Ramos (cell line): ENCODE measurements around the gene ETFB.

ENCODE experiments used
- in situ Hi-C: fragments of 300-500 bp; cut with MboI; formaldehyde crosslinking; loops from one replicate; pipeline ENCODE4 v1.14.3; 2022; ENCODE audit warnings: low sequenced_read_pairs; ENCODE audit not compliant: unreplicated experiment

ETFB gene

DNA sequence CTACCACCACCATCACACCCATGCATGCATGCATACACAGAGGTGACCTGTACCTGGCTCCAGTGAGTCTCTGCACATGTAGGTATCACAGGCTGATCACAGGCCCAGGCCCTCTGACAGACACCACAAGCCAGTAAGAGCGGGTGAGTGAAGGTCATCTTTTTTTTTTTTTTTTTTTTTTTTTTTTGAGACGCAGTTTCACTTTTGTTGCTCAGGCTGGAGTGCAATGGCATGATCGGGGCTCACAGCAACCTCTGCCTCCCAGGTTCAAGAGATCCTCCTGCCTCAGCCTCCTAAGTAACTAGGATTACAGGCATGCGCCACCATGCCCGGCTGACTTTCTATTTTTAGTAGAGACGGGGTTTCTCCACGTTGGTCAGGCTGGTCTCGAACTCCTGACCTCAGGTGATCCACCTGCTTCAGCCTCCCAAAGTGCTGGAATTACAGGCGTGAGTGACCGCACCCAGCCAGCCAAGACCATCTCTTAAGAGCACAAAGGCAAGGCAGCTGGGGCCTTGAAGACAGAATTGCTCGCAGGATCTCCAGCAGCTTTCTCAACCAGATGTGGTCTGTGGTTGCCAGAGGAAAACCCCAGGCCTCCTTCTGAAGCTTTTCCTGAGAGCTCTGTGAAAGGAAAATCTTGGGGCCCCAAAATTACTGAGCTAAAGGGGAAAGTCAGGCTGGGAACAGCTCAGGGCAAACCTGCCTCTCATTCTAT is 9.5 kb upstream of the ETFB start:
- in situ Hi-C loops = no loop called here

DNA sequence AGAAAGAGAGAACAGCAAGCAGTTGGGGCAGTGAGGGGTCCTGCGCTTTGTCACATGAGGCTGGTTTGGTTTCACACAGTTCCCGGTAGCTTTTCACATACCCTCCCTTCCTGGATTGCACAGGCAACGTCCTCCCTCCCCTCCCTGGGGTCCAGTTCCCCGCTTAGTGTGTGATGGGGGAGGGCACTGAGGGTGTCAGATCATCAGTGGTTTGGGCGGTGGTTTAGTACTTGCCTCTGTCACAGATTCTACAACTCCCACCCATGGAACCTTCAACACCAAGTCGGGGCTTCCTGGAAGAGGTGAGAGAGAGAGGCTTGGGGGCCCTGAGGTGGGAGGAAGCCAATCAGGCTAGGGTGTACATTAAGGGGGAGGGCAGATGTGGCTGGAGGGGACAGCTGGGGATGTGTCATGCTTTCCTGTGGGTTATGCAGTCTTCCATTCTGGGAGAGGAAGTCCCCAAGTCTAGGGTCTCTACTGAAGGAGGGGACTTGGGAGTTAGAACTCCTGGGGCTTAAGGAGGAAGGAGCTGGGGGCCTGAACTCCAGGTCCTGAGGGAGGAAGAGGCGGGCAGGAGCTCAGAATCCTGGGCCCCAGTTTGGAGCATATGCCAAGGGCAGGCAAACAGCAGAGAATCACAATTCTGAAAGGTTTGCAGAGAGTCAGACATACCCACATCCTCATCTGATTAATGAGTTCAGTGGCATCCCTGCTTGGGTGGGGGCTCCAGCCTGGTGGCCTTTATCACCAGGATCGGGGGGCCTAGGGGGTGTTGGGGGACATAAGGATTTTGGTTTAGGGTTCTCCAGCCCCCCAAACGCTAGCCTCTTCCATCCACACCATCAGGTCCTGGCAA is 6.7 kb upstream of the ETFB start, which contains the start of gene NKG7:
NKG7 (minus strand) TSS at position 6 of the 856 bp plus-strand sequence. CDS start 119 bp downstream, outside the sequence.
- in situ Hi-C loops = no loop called here

DNA sequence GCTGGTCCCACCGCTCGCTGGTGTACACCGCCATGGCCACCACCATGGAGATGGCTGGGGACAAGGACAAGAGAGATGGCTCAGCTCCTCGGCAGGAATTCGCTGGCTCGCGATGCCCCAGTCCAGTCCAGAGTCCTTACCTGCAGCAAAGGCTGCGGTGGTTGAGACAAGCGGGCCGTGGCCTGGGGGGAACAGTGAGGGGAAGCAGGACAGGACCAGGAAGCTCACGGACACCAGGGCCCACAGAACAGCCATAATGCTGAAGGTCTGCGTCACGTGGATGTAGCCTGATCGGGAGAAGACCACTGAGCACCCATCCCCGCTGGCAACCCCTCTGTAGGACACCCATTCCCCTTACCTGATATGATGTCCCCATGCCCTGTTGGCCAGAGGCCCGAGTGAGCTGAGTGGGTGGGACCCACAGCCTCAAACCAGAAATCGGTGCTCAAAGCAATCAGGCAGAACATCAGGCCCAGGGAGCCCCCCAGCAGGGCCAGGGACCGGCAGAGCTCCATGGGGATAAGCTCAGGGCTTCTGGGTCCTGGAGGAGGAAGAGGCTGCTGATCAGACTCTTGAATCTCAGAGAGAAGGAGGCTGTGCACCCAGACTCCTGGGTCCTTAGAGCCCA is 5.9 kb upstream of the ETFB start:
- in situ Hi-C loops = no loop called here

DNA sequence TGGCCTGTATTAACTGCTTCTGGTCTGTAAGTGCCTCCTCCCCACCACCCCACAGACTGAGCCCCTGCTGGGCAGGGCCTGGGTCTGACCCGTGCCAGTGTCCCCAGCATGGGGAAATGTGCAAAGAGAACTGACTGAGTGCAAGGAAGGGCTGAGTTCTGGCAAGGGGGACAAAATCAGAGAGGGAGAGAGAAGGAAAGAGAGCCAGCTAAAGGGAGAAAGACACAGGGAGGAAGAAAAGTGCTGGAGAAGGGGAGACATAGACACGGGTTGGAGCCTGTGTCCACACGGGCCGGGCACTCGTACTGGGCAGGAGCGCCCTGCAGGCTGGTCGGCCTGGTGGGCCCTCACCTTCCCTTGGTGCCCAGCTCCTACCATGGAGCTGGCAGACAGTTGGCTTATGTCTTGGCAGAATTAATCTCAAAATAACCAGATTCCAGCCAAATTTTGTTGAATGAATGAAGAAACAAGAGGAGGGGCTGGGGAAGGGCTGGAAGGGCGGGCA is 5.0 kb upstream of the ETFB start:
- in situ Hi-C loops = no loop called here

DNA sequence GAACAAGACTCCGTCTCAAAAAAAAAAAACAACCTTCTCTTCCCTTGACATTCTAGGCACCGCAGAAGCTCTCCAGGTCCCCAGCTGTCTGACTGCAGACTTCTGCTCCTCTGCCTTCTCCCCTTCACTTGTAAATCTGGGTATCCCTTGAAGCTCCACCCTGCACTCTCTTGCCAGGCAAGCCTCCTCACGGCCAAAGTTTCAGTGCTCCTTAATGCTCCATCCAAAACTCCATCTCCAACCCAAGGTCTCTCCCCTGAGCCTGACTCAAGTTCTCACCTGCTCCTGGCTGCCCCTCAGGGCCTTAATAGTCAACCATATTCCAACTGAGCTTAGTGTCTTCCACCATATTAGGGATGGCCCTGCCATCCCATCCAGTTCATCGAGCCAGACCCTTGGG is 4.0 kb upstream of the ETFB start:
- in situ Hi-C loops = no loop called here

DNA sequence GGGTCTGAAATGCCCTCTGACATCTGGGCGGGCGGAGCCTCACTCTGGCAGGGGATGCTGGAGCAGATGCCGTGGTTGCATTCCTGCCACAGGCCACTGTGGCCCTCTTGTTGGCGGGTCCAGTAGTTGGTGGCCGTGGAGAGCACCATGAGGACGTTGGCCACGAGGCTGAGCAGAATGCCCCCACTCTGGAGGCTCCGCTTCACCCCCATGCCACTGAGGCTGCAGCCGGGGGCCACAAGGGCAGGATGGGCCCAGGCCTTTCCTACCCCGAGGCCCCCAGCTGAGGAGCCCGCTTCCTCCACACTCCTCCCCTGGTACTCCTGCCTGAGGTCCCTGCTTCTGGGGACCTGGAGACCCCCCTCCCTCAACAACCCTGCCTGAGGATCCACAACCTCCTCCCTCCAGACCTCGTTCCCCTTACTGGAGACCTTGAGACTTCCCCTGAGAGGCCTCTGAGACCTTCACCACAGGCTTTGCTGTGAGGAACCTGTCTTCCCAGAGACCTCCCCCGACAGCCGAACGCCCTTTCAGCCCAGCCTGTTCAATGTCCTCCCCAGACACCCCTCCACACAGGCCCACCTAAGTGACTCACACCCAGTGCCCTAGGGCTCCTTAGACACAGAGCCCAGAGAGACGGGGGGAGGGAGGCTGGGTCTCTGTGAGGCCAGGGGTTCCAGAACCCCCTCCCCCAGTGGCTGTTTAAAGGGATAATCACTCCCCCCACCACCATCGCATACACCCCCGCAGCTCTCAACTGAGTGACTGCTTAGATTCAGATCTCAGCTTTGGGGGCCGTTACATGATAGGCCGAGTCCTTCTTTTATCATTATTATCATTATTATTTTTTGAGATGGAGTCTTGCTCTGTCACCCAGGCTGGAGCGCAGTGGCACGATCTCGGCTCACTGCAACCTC is 2.4 kb upstream of the ETFB start, which contains the start of gene CLDND2:
CLDND2 (minus strand) TSS at position 638 of the 917 bp plus-strand sequence; CDS start at position 212, 426 bp downstream.
- in situ Hi-C loops = no loop called here

DNA sequence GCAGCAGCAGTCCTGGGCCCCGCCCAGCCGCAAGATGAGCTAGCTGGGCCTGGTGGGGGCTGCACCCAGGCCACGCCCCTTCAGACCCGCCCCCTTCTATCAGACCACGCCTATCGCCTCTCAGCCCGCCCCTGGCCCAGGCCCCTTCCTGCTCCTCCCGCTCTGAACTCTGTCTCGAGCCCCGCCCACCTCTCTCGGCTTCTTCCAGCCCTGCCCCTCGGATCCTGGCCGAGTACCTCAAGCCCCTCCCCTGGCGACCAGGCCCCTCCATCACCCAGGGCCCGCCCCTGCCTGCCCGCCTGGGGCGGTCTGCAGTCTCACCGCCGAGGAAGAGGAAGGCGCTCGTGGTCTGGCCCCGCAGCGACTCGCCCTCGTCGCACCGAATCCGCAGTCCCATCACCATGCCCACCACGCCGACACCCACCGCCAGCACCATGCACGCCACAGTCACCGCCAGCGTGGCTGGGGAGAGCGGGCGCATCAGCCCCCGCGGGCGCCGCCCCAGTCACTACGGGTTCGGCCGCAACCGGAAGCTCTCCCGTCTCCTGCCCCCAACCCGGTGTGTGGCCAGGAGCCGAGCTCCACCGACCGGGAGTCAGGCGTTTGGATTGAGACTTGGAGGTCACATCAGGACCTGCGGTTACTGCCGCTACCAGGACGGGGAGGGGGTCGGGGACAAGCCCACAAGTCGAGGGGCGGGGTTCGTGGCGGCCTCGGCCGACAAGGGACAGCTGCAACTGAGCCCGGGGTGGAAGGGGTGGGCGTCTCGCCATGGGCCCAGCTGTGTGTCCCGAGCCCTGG is 1.6 kb upstream of the ETFB start:
- in situ Hi-C loops = no loop called here

DNA sequence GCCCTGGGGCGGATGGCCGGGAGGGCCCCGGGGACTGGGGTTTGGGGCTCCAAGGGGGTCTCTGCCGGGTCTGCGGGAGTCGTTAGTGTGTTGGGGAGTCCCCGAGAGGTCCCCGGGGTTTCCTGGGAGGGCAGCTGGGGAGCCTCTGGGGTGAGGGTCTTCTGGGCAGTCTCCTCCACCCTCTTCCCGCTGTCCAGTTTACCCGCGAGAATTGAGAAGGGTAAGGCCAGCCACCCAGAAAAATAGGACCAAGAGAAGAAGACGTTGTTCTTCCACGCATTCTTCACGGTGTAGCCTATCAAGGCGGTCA is 1.0 kb upstream of the ETFB start:
- in situ Hi-C loops = no loop called here

DNA sequence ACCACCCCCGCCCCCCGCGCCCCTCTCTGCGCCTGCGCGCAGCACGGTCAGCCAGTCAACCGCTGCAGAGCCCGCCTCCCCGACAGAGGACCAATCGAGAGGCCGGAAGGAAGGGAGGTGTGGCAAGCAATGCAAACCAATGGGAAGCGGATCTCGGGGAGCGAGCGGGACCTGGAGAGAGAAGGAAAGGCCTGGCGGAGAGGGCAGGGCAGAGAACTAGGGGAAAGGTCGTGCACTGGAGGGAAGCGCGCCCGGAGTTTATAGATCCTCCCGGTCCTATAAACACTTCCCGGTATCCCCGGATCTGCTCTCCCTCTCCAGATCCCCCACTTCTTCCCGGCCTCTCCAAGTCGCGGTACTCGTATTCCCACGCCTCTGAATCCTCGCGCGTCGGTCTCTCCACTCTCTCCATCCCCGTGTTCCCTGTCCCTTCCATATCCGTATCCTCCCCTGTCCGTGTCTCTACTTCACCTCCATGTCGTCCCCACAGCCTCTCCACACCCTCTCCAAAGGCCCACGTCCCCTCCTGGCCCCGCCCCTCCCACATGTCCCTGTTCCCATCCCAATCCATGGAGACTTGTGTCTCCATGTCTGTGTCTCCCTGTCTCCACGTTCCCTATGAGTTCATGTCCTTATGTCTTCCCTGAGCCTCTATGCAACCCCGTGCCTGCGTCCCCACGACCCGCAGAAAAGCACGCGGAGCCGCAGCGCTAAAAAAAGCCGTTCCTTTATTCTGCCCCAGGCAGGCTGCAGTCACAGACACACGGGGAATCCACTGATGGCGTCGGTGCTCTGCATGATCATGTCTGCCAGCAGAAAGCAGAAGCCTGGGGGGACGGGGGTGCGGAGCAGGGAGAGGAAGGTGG is 434 bp upstream of the ETFB start:
- in situ Hi-C loops = no loop called here

DNA sequence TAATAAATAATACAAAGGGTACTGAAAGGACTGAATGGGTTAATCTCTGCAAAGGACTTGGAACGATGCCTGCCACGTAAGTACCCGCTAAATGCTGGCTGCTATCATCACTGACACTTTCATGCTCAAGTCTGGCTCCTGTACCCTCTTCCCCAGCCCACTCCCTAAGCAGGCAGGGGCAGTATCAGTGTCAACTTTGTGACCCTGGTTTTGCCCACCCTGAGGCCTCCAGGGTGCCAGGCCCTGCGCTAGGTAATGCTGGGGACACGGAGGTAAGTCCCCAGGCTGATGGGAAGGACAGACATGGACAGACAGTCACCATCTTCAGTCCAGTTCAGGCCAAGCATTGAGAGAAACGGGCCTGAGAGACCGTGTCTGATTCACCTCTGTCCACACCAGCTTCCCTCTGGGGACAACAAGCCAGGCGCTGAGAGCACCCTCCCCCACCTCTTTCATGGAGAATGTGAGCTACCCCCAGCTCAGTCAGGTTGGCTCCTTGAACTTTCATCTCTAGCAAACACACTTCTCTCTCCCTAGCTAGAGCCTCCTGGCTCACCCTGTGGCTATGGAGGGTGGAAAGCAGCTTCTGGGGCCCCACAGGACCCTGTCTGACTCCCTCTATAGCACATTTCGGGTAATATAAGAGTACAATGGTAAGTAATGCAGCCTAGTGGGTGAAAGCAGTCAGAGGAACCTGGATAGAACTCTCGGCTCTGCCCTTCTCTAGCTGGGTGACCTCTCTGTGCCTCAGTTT is 800 bp downstream of the ETFB start:
- in situ Hi-C loops = no loop called here

DNA sequence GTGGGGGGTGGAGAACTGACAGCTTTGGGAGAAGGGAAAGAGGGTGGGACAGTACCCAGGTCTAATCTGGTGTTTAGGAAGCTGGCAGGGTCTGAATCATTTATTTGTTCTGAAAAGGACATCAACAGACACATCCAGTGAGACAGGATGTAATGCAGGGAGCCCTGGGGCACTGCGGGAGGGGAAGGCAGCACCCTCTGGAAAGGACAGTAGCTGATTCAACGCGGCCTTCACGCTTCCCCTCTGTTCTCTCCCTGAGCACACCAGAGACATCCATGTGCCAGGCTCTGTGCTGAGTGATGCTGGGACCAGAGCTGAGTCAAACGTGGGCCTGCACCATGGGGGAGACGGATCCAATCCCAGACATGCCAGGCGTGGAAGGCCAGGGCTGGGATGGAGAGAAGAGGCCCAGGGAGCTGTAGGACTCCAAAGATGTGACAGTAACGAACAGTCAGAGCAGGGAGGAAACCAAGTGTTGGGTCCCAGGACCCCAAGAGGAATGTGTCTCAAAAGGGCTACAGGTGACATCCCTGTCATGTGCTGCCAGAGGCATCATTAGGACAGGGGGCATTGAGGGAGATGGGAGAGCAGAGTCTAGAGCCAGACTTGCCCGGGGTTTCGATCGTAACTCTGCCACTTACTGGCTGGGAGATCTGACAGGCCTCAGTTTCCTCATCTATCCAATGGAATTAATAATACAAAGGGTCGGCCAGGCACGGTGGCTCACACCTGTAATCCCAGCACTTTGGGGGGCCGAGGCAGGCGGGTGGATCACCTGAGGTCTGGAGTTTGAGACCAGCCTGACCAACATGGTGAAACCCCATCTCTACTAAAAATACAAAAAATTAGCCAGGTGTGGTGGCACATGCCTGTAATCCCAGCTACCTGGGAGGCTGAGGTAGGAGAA is 1.7 kb downstream of the ETFB start:
- in situ Hi-C loops = no loop called here

DNA sequence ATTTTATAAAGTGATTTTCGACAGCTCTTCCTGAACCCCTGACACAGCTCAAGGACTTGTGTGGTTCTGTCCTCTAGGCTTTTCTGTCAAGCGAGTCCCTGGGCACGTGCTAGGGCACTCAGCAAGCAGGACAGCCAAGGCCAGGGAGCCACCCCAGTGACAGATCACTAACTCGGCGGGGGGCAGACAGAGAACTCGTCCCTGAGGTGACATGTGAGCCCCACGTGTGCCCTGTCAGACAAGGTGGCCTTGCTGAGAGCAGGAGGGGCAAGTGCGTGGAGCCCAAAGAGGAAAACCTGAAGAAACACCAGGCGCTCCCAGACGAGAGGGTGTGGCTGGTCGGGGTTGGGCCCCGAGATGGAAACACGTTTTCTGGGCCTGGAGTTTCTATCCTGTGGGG is 4.9 kb downstream of the ETFB start:
- in situ Hi-C loops = no loop called here

DNA sequence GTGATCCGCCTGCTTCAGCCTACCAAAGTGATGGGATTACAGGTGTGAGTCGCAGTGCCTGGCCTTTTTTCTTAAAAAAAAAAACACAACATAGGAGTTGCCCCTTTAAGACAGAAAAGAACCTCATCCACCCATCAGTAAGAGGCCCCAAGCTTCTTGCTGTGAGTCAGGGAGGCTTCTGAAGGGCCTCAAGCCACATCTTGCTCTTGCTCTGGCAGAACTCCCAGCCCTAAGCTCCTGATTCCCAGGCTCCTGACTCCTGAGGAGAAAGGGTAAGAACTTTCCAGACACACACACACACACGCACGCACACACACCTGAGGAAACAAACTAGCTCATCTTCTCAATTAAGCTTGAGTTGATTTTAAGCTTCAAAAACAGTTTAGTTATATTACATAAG is 6.9 kb downstream of the ETFB start:
- in situ Hi-C loops = no loop called here

DNA sequence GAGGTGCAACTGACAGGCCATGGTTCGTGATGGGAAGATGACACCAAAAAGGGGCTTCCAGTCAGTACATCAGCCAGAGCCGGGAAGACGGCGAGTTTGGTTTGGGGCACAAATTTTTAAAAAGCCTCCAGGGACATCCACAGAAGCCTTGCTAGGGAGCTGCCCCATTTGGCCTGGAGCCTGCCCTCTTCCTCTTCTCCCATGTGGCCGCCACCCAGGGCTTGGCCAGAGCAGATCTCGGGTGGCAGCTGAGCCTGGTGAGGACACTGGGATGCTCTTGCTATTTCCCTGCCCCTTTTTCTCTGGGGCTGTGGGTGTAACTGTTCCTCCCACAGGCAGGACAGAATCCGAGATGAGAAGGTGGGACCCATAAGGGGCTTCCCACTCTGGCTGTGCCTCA is 8.2 kb downstream of the ETFB start:
- in situ Hi-C loops = no loop called here

DNA sequence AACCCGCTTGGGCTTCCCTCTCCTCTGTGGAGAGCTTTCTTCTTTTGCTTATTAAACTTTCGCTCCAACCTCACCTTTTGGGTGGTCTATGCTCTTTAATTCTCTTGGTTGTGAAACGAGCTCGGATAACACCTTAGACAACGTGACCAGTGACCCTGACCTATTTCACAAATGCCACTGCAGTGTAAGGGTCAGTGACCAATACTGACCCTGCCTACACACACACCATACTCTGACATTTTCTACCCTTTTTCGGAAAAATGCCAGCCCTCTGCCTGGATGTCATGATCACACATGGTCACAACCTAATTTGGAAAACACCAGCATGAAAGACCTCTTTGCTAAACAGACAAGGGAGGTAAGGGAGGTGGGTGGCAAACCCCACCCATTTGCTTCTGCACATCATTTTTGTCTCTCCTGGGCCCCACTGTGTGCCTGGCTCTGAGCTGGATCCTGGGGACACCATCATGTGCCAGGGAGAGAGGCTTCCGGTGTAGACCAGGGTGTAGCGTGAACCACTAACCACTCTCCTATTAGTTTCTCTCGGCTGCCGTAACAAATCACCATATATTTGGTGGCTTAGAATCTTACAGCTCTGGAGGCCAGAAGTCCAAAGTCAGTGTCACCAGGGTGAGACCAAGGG is 9.9 kb downstream of the ETFB start:
- in situ Hi-C loops = no loop called here

DNA sequence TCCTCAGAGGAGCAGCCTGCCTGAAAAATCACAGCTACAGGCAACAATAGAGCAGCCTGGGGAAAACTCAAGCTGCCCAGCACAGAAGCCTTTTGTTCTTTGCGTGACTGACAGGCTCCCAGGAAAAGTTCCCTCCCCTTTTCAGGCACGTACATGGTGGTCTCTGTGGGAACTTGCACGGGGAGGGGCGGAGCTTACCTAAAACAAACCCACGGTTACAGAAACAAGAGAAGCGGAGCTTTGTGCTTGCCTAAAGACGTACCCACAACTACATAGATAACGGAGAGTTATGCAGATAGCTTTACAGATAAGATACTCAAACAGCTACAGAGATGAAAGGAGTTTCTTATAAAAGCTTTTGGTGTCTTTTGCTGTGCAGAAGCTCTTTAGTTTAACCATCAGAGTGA is 11.4 kb downstream of the ETFB start:
- in situ Hi-C loops = no loop called here
